HEK293 (cell line): ENCODE results near the gene MICU1.
A peak's percentile ranks its signal among the peaks of the same experiment; 100 is the strongest.

ENCODE experiments used
- CTCF ChIA-PET: fragments of 350-600 bp; formaldehyde crosslinking; extraction: SDS; loops from one replicate; lab custom pipeline; 2021; ENCODE audit warnings: antibody characterized with exemption; lab: Yijun Ruan, JAX
- POLR2A ChIA-PET: fragments of 300-600 bp; formaldehyde crosslinking; extraction: SDS; loops from one replicate; lab custom pipeline; 2020; ENCODE audit warnings: antibody characterized with exemption, inconsistent platforms; lab: Yijun Ruan, JAX
- H3K27ac ChIP-seq: fragments of 200-500 bp; sonication (Bioruptor generic); 2 replicates; pipeline ENCODE4 v1.5.1; 2014; ENCODE audit warnings: low read depth, low read length, control low read depth, inconsistent platforms; ENCODE audit errors: extremely low read depth
- H3K36me3 ChIP-seq, 2 experiments: fragments of 200-500 bp in 1 of 2; sonication (Bioruptor generic) in 1 of 2; 1 replicate in 1 of 2; 2 replicates in 1 of 2; pipeline ENCODE4 v1.5.1; 2014 to 2017; ENCODE audit warnings: inconsistent platforms in 2 of 2, low read length in 2 of 2; ENCODE audit not compliant: control insufficient read depth in 2 of 2, insufficient read depth in 1 of 2
- H3K4me1 ChIP-seq: fragments of 200-500 bp; sonication (Bioruptor generic); 2 replicates; pipeline ENCODE4 v1.5.1; 2014; ENCODE audit warnings: mild to moderate bottlenecking, low read length, inconsistent platforms; ENCODE audit not compliant: control insufficient read depth, insufficient read depth
- H3K4me3 ChIP-seq: 2 replicates; pipeline ENCODE4 v1.5.1; 2011; ENCODE audit warnings: low read depth, mild to moderate bottlenecking, control low read depth, low read length, moderate library complexity
- H3K9me3 ChIP-seq: fragments of 200-500 bp; sonication (Bioruptor generic); 2 replicates; pipeline ENCODE4 v1.5.1; 2014; ENCODE audit warnings: low read depth, low read length, inconsistent platforms; ENCODE audit not compliant: control insufficient read depth, insufficient read depth
- MYNN ChIP-seq: fragments of 450-650 bp; formaldehyde crosslinking; IDR thresholded peaks from 2 replicates; pipeline ENCODE4 v1.5.1; 2016; ENCODE audit warnings: missing biosample characterization, missing genetic modification characterization, borderline replicate concordance
- MZF1 ChIP-seq: fragments of 450-650 bp; formaldehyde crosslinking; IDR thresholded peaks from 2 replicates; pipeline ENCODE4 v1.5.1; 2017; ENCODE audit warnings: missing biosample characterization, missing genetic modification characterization, borderline replicate concordance
- OSR2 ChIP-seq: fragments of 450-650 bp; formaldehyde crosslinking; IDR thresholded peaks from 2 replicates; pipeline ENCODE4 v1.5.1; 2016; ENCODE audit warnings: missing biosample characterization, missing genetic modification characterization
- OVOL3 ChIP-seq: fragments of 450-650 bp; formaldehyde crosslinking; IDR thresholded peaks from 2 replicates; pipeline ENCODE4 v1.5.1; 2016; ENCODE audit warnings: missing biosample characterization, missing genetic modification characterization
- REST ChIP-seq: fragments of 450-650 bp; formaldehyde crosslinking; IDR thresholded peaks from 2 replicates; pipeline ENCODE4 v1.5.1; 2016; ENCODE audit warnings: missing biosample characterization, missing genetic modification characterization
- SP2 ChIP-seq: fragments of 450-650 bp; formaldehyde crosslinking; IDR thresholded peaks from 2 replicates; pipeline ENCODE4 v1.5.1; 2016; ENCODE audit warnings: missing biosample characterization, missing genetic modification characterization
- SP7 ChIP-seq: fragments of 450-650 bp; formaldehyde crosslinking; IDR thresholded peaks from 2 replicates; pipeline ENCODE4 v1.5.1; 2016; ENCODE audit warnings: missing biosample characterization, missing genetic modification characterization
- TSHZ1 ChIP-seq: fragments of 450-650 bp; formaldehyde crosslinking; IDR thresholded peaks from 2 replicates; pipeline ENCODE4 v1.5.1; 2016; ENCODE audit warnings: missing biosample characterization, missing genetic modification characterization, borderline replicate concordance
- ZBTB20 ChIP-seq: fragments of 450-650 bp; formaldehyde crosslinking; IDR thresholded peaks from 2 replicates; pipeline ENCODE4 v1.5.1; 2016; ENCODE audit warnings: missing biosample characterization, missing genetic modification characterization
- ZBTB44 ChIP-seq: fragments of 450-650 bp; IDR thresholded peaks from 2 replicates; pipeline ENCODE4 v1.5.1; 2018; ENCODE audit warnings: missing biosample characterization, mild to moderate bottlenecking, missing genetic modification characterization
- ZBTB7A ChIP-seq: fragments of 450-650 bp; formaldehyde crosslinking; IDR thresholded peaks from 2 replicates; pipeline ENCODE4 v1.5.1; 2016; ENCODE audit warnings: low read depth, missing biosample characterization, missing genetic modification characterization
- ZFHX2 ChIP-seq: fragments of 450-650 bp; formaldehyde crosslinking; conservative IDR thresholded peaks from 2 replicates; pipeline ENCODE4 v1.5.1; 2016; ENCODE audit warnings: missing biosample characterization, missing genetic modification characterization
- ZFP69B ChIP-seq: fragments of 450-650 bp; formaldehyde crosslinking; IDR thresholded peaks from 2 replicates; pipeline ENCODE4 v1.5.1; 2016; ENCODE audit warnings: missing biosample characterization, missing genetic modification characterization
- ZNF148 ChIP-seq: fragments of 450-650 bp; formaldehyde crosslinking; IDR thresholded peaks from 2 replicates; pipeline ENCODE4 v1.5.0; 2017; ENCODE audit warnings: missing biosample characterization, missing genetic modification characterization, borderline replicate concordance
- ZNF155 ChIP-seq: fragments of 450-650 bp; formaldehyde crosslinking; IDR thresholded peaks from 2 replicates; pipeline ENCODE4 v1.5.1; 2016; ENCODE audit warnings: missing biosample characterization, missing genetic modification characterization
- ZNF16 ChIP-seq: fragments of 450-650 bp; formaldehyde crosslinking; IDR thresholded peaks from 2 replicates; pipeline ENCODE4 v1.5.1; 2016; ENCODE audit warnings: low read depth, missing biosample characterization, missing genetic modification characterization
- ZNF214 ChIP-seq: fragments of 450-650 bp; formaldehyde crosslinking; IDR thresholded peaks from 2 replicates; pipeline ENCODE4 v1.5.1; 2017; ENCODE audit warnings: missing biosample characterization, mild to moderate bottlenecking, missing genetic modification characterization, borderline replicate concordance
- ZNF302 ChIP-seq: fragments of 450-650 bp; formaldehyde crosslinking; IDR thresholded peaks from 2 replicates; pipeline ENCODE4 v1.5.1; 2016; ENCODE audit warnings: missing biosample characterization, missing genetic modification characterization, low read depth
- ZNF529 ChIP-seq: fragments of 450-650 bp; formaldehyde crosslinking; IDR thresholded peaks from 2 replicates; pipeline ENCODE4 v1.5.1; 2017; ENCODE audit warnings: missing genetic modification characterization, missing biosample characterization; ENCODE audit not compliant: insufficient replicate concordance
- ZNF548 ChIP-seq: fragments of 450-650 bp; formaldehyde crosslinking; IDR thresholded peaks from 2 replicates; pipeline ENCODE4 v1.5.1; 2016; ENCODE audit warnings: missing biosample characterization, missing genetic modification characterization
- ZNF580 ChIP-seq: fragments of 450-650 bp; formaldehyde crosslinking; IDR thresholded peaks from 2 replicates; pipeline ENCODE4 v1.5.1; 2016; ENCODE audit warnings: missing biosample characterization, missing genetic modification characterization
- ZNF623 ChIP-seq: fragments of 450-650 bp; formaldehyde crosslinking; IDR thresholded peaks from 2 replicates; pipeline ENCODE4 v1.5.1; 2016; ENCODE audit warnings: missing biosample characterization, missing genetic modification characterization
- ZNF792 ChIP-seq: fragments of 450-650 bp; formaldehyde crosslinking; IDR thresholded peaks from 2 replicates; pipeline ENCODE4 v1.5.1; 2016; ENCODE audit warnings: missing biosample characterization, missing genetic modification characterization
- ZSCAN30 ChIP-seq: fragments of 450-650 bp; IDR thresholded peaks from 2 replicates; pipeline ENCODE4 v1.5.1; 2018; ENCODE audit warnings: missing biosample characterization, mild to moderate bottlenecking, missing genetic modification characterization, moderate library complexity
- ZSCAN4 ChIP-seq: fragments of 450-650 bp; formaldehyde crosslinking; IDR thresholded peaks from 2 replicates; pipeline ENCODE4 v1.5.1; 2017; ENCODE audit warnings: missing biosample characterization, missing genetic modification characterization

The MICU1 gene

GRCh38 chr10:72364239-72364777 lies 261.6 kb downstream of the MICU1 start:
- CTCF ChIA-PET = interaction anchor here (0.6 to 3.0 kb wide), 16 partner anchors 9 to 731 kb away, joined by 3 to 30 read pairs (median 3); no protein-coding TSS in a partner anchor
- H3K4me3 ChIP-seq = no peak overlapping the region
- no peaks in the 10 kb centered on the region for H3K9me3 ChIP-seq
- H3K36me3 ChIP-seq = peaks cover 0 to 20% of the 10 kb centered on the region in 2 experiments; a peak in 2 of 3 replicates
- H3K27ac ChIP-seq = no peak overlapping the region
- no peaks in the 10 kb centered on the region for H3K4me1 ChIP-seq
- POLR2A ChIA-PET = interaction anchor here (0.6 to 1.4 kb wide), 3 partner anchors 9 to 11 kb away, joined by 3 to 6 read pairs (median 3); partner anchors contain the start of gene DNAJB12
- no peak for TF ChIP-seq ZFHX2 (tag by site-specific recombination)
- TF ChIP-seq ZSCAN30 = peak; percentile 99
- no peak for TF ChIP-seq ZNF302
- TF ChIP-seq SP2 (tag by site-specific recombination) = peak; percentile 17; the same call in 1 of the 2 replicates
- TF ChIP-seq ZNF792 (tag by site-specific recombination) = no peak
- no peak; the same call in 1 of the 2 replicates for TF ChIP-seq ZNF214 (tag by site-specific recombination)
- no peak for TF ChIP-seq ZNF548
- TF ChIP-seq ZSCAN4 (tag by site-specific recombination) = 0 out of 2 replicates have a peak, but pooled peaks have one; percentile 20
- no peak for TF ChIP-seq ZFP69B
- TF ChIP-seq OVOL3 (tag by site-specific recombination) = no peak
- TF ChIP-seq ZBTB7A = peak; percentile 52; the same call in 1 of the 2 replicates
- no peak for TF ChIP-seq ZBTB20 (tag by site-specific recombination)
- peak; percentile 89 for TF ChIP-seq ZBTB44
- peak; percentile 51; the same call in 1 of the 2 replicates for TF ChIP-seq MZF1 (tag by site-specific recombination)
- TF ChIP-seq ZNF529 (tag by site-specific recombination) = no peak
- no peak; the same call in 1 of the 2 replicates for TF ChIP-seq ZNF580
- TF ChIP-seq OSR2 (tag by site-specific recombination) = no peak
- TF ChIP-seq MYNN (tag by site-specific recombination) = peak; percentile 78; the same call in 1 of the 2 replicates
- TF ChIP-seq ZNF148 (tag by site-specific recombination) = no peak
- no peak for TF ChIP-seq REST (tag by site-specific recombination)
- TF ChIP-seq SP7 (tag by site-specific recombination) = peak; percentile 81
- no peak for TF ChIP-seq TSHZ1 (tag by site-specific recombination)
- TF ChIP-seq ZNF623 (tag by site-specific recombination) = no peak
- TF ChIP-seq ZNF155 (tag by site-specific recombination) = no peak
- TF ChIP-seq ZNF16 (tag by site-specific recombination) = no peak
